WI38 (cell line): ENCODE measurements around the gene ALG9.
A peak's percentile ranks its signal among the peaks of the same experiment; 100 is the strongest.

Source experiments
- H3K4me3 ChIP-seq: 2 replicates; pipeline ENCODE4 v1.5.1; 2011; ENCODE audit warnings: low read depth, mild to moderate bottlenecking, control low read depth, low read length
- TF ChIP-seq, protein P1 (sequence below): IDR thresholded peaks from 2 replicates; pipeline ENCODE4 v1.5.1; 2012; ENCODE audit warnings: low read depth, mild to moderate bottlenecking, control low read depth, low read length

ALG9 gene

GRCh38 chr11:111765320-111765983, 105.9 kb downstream of the ALG9 start:
- TF ChIP-seq, protein P1, sequence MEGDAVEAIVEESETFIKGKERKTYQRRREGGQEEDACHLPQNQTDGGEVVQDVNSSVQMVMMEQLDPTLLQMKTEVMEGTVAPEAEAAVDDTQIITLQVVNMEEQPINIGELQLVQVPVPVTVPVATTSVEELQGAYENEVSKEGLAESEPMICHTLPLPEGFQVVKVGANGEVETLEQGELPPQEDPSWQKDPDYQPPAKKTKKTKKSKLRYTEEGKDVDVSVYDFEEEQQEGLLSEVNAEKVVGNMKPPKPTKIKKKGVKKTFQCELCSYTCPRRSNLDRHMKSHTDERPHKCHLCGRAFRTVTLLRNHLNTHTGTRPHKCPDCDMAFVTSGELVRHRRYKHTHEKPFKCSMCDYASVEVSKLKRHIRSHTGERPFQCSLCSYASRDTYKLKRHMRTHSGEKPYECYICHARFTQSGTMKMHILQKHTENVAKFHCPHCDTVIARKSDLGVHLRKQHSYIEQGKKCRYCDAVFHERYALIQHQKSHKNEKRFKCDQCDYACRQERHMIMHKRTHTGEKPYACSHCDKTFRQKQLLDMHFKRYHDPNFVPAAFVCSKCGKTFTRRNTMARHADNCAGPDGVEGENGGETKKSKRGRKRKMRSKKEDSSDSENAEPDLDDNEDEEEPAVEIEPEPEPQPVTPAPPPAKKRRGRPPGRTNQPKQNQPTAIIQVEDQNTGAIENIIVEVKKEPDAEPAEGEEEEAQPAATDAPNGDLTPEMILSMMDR = no peak
- H3K4me3 ChIP-seq = peak overlapping the region; percentile 90

- TF ChIP-seq, protein P1 = no peak
- peak overlapping the region; percentile 90 for H3K4me3 ChIP-seq
Observed at GRCh38 chr11:111764621-111765020, 106.8 kb downstream of the ALG9 start.

DNA sequence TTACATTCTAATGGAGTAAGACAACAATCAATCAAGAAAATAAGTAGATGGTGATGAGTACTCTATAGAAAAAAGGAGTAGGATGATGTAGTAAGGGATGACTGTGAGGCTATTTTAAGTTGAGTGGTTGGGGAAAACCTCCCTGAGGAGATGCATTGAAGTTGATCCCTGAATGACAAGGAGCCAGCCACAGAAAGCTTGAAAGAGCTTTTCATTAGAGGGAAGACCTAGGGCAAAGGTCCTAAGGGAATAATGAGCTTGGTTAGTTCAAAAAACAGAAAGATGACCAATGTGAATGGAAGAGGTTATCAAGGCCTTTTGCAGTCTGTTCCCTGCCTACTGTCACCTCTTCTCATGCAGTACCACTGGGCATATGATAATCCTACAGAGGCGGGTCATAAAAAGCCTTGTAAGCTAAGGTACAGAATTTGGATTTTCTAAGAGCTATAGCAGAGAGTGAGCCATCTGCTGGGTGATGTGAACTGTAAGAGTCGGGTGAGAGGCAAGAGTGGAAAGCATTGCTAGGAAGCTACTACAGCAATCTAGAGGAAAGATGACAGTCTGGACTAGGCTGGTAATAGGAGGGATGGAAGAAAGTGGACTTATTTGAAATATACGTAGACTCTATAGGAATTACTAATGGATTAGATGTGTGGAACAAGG, 108.3 kb downstream of the ALG9 start:
- H3K4me3 ChIP-seq = no peak overlapping the region
- TF ChIP-seq, protein P1 = no peak

DNA sequence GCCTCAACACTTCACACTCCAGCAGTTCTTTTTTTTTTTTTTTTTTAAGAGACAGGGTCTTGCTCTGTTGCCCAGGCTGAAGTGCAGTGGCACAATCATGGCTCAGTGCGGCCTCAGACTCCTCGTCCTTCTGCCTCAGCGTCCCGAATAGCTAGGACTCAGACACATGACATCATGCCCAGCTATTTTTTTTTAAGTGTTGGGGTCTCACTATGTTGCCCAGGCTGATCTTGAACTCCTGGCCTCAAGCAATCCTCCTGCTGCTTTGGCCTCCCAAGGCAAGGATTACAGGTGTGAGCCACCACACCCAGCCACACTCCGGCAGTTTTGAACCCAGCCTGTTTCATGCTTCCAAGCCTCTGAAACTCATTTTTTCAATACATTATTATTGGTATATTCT, 108.9 kb downstream of the ALG9 start:
- no peak overlapping the region for H3K4me3 ChIP-seq
- TF ChIP-seq, protein P1 = no peak

GRCh38 chr11:111761036-111761435, 110.3 kb downstream of the ALG9 start:
- TF ChIP-seq, protein P1 = no peak
- H3K4me3 ChIP-seq = no peak overlapping the region

DNA sequence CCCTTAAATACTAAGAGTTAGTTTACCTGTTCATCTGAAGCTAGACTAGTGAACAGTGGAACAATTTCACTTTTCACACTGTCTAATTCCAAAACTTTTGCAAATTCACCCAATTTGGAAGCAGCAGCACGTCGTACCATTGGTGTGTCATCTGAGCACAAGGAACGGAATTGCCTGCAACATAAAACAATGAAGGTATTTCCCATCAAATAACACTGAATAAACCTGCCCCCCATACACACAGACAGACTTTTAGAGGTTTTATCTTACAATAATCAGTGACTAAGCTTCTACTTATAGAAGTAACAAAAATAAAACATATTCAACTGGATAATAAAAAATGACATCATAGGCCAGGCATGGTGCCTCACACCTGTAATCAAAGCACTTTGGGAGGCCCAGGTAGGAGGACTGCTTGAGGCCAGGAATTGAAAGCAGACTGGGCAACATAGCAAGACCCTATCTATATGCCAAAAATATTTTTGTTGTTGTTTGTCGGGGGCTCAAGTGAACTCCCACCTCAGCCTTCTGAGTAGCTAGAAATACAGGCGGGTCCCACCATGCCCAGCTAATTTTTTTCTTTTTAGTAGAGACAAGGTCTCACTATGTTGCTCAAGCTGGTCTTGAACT, 111.5 kb downstream of the ALG9 start:
- TF ChIP-seq, protein P1 = no peak
- H3K4me3 ChIP-seq = no peak overlapping the region

GRCh38 chr11:111759376-111759775, 112.0 kb downstream of the ALG9 start:
- H3K4me3 ChIP-seq = no peak overlapping the region
- TF ChIP-seq, protein P1 = no peak
